SK-N-SH (cell line): ENCODE results near the gene GNG12. TPM values are rescaled to one million over a fixed set of nuclear protein-coding genes. Genes with fewer than 3 reads are reported as not detected.

Experiments
- CTCF ChIA-PET: fragments of 300-600, 350-600 bp; formaldehyde crosslinking; extraction: SDS; loops from one replicate; lab custom pipeline; 2021; lab: Yijun Ruan, JAX
- POLR2A ChIA-PET: fragments of 350-600 bp; sonication (Branson Sonifier 250); formaldehyde crosslinking; extraction: SDS; loops from one replicate; lab custom pipeline; 2020; ENCODE audit warnings: antibody characterized with exemption, inconsistent platforms; lab: Yijun Ruan, JAX
- DNase-seq: peaks from one replicate; pipeline ENCODE4 v3.0.0; 2012
- H2AFZ ChIP-seq: fragments of 200-600 bp; sonication (generic); 2 replicates; pipeline ENCODE4 v1.8.1; 2016; ENCODE audit warnings: antibody characterized with exemption, mild to moderate bottlenecking, low read depth
- H3F3A ChIP-seq: fragments of 200-600 bp; sonication (generic); replicated peaks from 2 replicates; pipeline ENCODE3; 2016; ENCODE audit warnings: antibody characterized with exemption, mild to moderate bottlenecking; ENCODE audit not compliant: insufficient read depth
- H3K27ac ChIP-seq, 2 experiments: fragments of 200-500 bp in 1 of 2; fragments of 200-600 bp in 1 of 2; sonication (Bioruptor generic) in 1 of 2; sonication (generic), shearing (Covaris generic) in 1 of 2; 2 replicates each; pipeline versions ENCODE4 v1.5.1 to v1.6.1; 2014 to 2016; ENCODE audit warnings: low read depth in 2 of 2, inconsistent platforms in 1 of 2, low read length in 1 of 2, mild to moderate bottlenecking in 1 of 2, mixed read lengths in 1 of 2
- H3K27me3 ChIP-seq: fragments of 200-600 bp; sonication (generic), shearing (Covaris generic); 2 replicates; pipeline ENCODE4 v1.6.1; 2016; ENCODE audit warnings: mixed run types; ENCODE audit not compliant: insufficient read depth
- H3K36me3 ChIP-seq, 2 experiments: fragments of 200-500 bp in 1 of 2; fragments of 200-600 bp in 1 of 2; sonication (Bioruptor generic) in 1 of 2; sonication (generic) in 1 of 2; replicated peaks in 1 of 2; 2 replicates each; pipeline versions ENCODE3 to v1.5.1; 2014 to 2016; ENCODE audit warnings: low read length in 1 of 2, mild to moderate bottlenecking in 1 of 2; ENCODE audit not compliant: insufficient read depth in 2 of 2, control insufficient read depth in 1 of 2
- H3K4me1 ChIP-seq, 2 experiments: fragments of 200-500 bp in 1 of 2; fragments of 200-600 bp in 1 of 2; sonication (Bioruptor generic) in 1 of 2; sonication (generic), shearing (Covaris generic) in 1 of 2; 2 replicates each; pipeline versions ENCODE4 v1.5.1 to v1.6.1; 2014 to 2016; ENCODE audit warnings: low read depth in 1 of 2, low read length in 1 of 2, mixed run types in 1 of 2; ENCODE audit not compliant: insufficient read depth in 2 of 2, control insufficient read depth in 1 of 2
- H3K4me2 ChIP-seq: fragments of 200-600 bp; sonication (generic), shearing (Covaris generic); 2 replicates; pipeline ENCODE4 v1.6.1; 2017; ENCODE audit warnings: mixed run types
- H3K4me3 ChIP-seq, 2 experiments: fragments of 200-500 bp in 1 of 2; fragments of 200-600 bp in 1 of 2; sonication (Bioruptor generic) in 1 of 2; sonication (generic), shearing (Covaris generic) in 1 of 2; 2 replicates each; pipeline versions ENCODE4 v1.5.1 to v1.8.1; 2014 to 2016; ENCODE audit warnings: low read depth in 2 of 2, inconsistent platforms in 1 of 2, low read length in 1 of 2, mild to moderate bottlenecking in 1 of 2, mixed read lengths in 1 of 2, moderate library complexity in 1 of 2
- H3K79me2 ChIP-seq: fragments of 200-600 bp; sonication (generic); 2 replicates; pipeline ENCODE4 v1.8.1; 2017; ENCODE audit warnings: mild to moderate bottlenecking; ENCODE audit not compliant: insufficient read depth
- H3K9ac ChIP-seq: fragments of 200-600 bp; sonication (generic); 2 replicates; pipeline ENCODE4 v1.6.1; 2017; ENCODE audit warnings: mixed run types
- H3K9me2 ChIP-seq: fragments of 200-600 bp; sonication (generic); 2 replicates; pipeline ENCODE4 v1.6.1; 2017; ENCODE audit warnings: mixed run types
- H3K9me3 ChIP-seq: fragments of 200-600 bp; sonication (generic); 2 replicates; pipeline ENCODE4 v1.6.1; 2017; ENCODE audit warnings: mixed run types, mild to moderate bottlenecking, moderate library complexity
- H4K20me1 ChIP-seq: fragments of 200-600 bp; sonication (generic); 2 replicates; pipeline ENCODE4 v1.6.1; 2017; ENCODE audit warnings: mild to moderate bottlenecking, mixed run types; ENCODE audit not compliant: insufficient read depth
- ELF1 ChIP-seq: IDR thresholded peaks from 2 replicates; pipeline ENCODE4 v1.4.0; 2012
- EP300 ChIP-seq, 2 experiments: IDR thresholded peaks; 2 replicates each; pipeline versions ENCODE4 v1.4.0 to v1.6.1; 2012; ENCODE audit warnings: borderline replicate concordance in 1 of 2, low read depth in 1 of 2, low read length in 1 of 2
- FOXJ3 ChIP-seq: sonication (generic); formaldehyde crosslinking; IDR thresholded peaks from 2 replicates; pipeline ENCODE4 v1.5.1; 2020; ENCODE audit warnings: mild to moderate bottlenecking, missing genetic modification reagents
- FOXM1 ChIP-seq: IDR thresholded peaks from 2 replicates; pipeline ENCODE4 v1.4.0; 2012; ENCODE audit warnings: low read depth, mild to moderate bottlenecking
- GABPA ChIP-seq: IDR thresholded peaks from 2 replicates; pipeline ENCODE4 v1.4.0; 2012; ENCODE audit warnings: low read depth, mild to moderate bottlenecking
- GATA2 ChIP-seq: sonication (generic); formaldehyde crosslinking; IDR thresholded peaks from 2 replicates; pipeline ENCODE4 v1.5.0; 2020; ENCODE audit warnings: mild to moderate bottlenecking, missing genetic modification reagents
- MEF2A ChIP-seq: IDR thresholded peaks from 2 replicates; pipeline ENCODE4 v1.4.0; 2012; ENCODE audit warnings: low read depth, borderline replicate concordance
- MXI1 ChIP-seq: IDR thresholded peaks from 2 replicates; pipeline ENCODE4 v1.6.1; 2012; ENCODE audit warnings: mild to moderate bottlenecking, low read depth, low read length, improper control_type of control experiment
- NFIC ChIP-seq: IDR thresholded peaks from 2 replicates; pipeline ENCODE4 v1.4.0; 2012; ENCODE audit warnings: borderline replicate concordance
- POLR2AphosphoS5 ChIP-seq: IDR thresholded peaks from 2 replicates; pipeline ENCODE4 v1.6.1; 2012; ENCODE audit warnings: low read depth, low read length
- RFX5 ChIP-seq: IDR thresholded peaks from 2 replicates; pipeline ENCODE4 v1.6.1; 2012; ENCODE audit warnings: mild to moderate bottlenecking, improper control_type of control experiment, low read length
- SIN3A ChIP-seq: IDR thresholded peaks from 2 replicates; pipeline ENCODE4 v1.6.1; 2012; ENCODE audit warnings: low read depth, mild to moderate bottlenecking, low read length, moderate library complexity, borderline replicate concordance
- TAF1 ChIP-seq: IDR thresholded peaks from 2 replicates; pipeline ENCODE4 v1.6.1; 2012; ENCODE audit warnings: low read depth, mild to moderate bottlenecking, low read length, moderate library complexity, borderline replicate concordance
- TCF12 ChIP-seq: IDR thresholded peaks from 2 replicates; pipeline ENCODE4 v1.4.0; 2012
- TEAD4 ChIP-seq: IDR thresholded peaks from 2 replicates; pipeline ENCODE4 v1.4.0; 2012; ENCODE audit warnings: mild to moderate bottlenecking, borderline replicate concordance; ENCODE audit not compliant: insufficient read depth
- WGBS: methylation state at CpG from one replicate; pipeline ENCODE4 v1.1.6; 2017; ENCODE audit warnings: low lambda C conversion rate; 5-methylcytosine and 5-hydroxymethylcytosine counted together
- polyA plus RNA-seq, 3 experiments: library from polyadenylated mRNA; depleted of rRNA; stranded (reverse); fragments of >200 nt; gene quantifications; 2 replicates each; pipeline ENCODE4 v1.2.3, GENCODE V29; 2012
- TF ChIP-seq, protein P1 (sequence below): IDR thresholded peaks from 2 replicates; pipeline ENCODE4 v1.4.0; 2012; ENCODE audit warnings: low read depth
- TF ChIP-seq, protein P2 (sequence below): IDR thresholded peaks from 2 replicates; pipeline ENCODE4 v1.4.0; 2012; ENCODE audit warnings: low read depth, borderline replicate concordance
- TF ChIP-seq, protein P3 (sequence below): fragments of 150-350 bp; IDR thresholded peaks from 2 replicates; pipeline ENCODE4 v1.6.1; 2016; ENCODE audit warnings: mild to moderate bottlenecking, low read depth, low read length
- TF ChIP-seq, protein P4 (sequence below): fragments of 150-350 bp; IDR thresholded peaks from 2 replicates; pipeline ENCODE4 v1.6.1; 2017; ENCODE audit warnings: antibody characterized with exemption, low read length, low read depth, borderline replicate concordance
- TF ChIP-seq, protein P5 (sequence below): fragments of 200-600 bp; sonication (generic); IDR thresholded peaks from 2 replicates; pipeline ENCODE4 v1.6.1; 2017; ENCODE audit warnings: antibody characterized with exemption, mild to moderate bottlenecking, moderate library complexity

Gene GNG12
- polyA plus RNA-seq, 1 of the 3 experiments (the other 2 are of a cell fraction), result 41.2 TPM

DNA sequence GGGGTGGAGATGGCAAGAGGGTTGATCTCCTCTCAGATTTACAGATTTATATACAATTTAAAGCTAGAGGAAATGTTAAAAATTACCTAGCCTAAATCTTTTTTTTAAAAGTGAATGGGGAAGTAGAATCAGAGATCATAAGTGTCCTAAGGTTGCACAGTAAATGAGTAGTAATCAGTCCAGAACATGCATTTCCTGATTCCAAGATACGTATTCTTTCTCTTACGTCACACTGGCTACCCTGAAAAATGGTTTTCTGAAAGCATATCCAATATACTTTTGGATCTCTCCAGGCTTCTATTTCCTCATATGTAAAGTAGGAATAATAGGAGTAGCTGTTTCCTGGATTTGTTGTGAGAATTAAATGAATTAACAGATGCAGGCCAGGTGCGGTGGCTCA lies 136.6 kb downstream of the GNG12 start:
- H3K36me3 ChIP-seq, result peaks cover 2 to 5% of the 10 kb centered on the region in 2 experiments

More for the DNA sequence above, 136.6 kb downstream of the GNG12 start:
- ChIA-PET CTCF (interaction anchor here (1.2 to 1.7 kb wide), 4 partner anchors 17 to 136 kb away, joined by 3 to 7 read pairs (median 4); no protein-coding TSS in a partner anchor), POLR2A (interaction anchor here (1.1 kb wide), 1 partner anchor 12 kb away, joined by 4 read pairs; the partner anchor contains the start of gene GADD45A)
- no peak overlapping the region for H2AFZ ChIP-seq
- H3K9me3 ChIP-seq, result no peaks in the 10 kb centered on the region
- no peak for DNase-seq
- no peak overlapping the region for H3K4me3 ChIP-seq
- H3K4me2 ChIP-seq, result no peak overlapping the region
- H3K27ac ChIP-seq, result no peak overlapping the region
- peaks cover 15% of the 10 kb centered on the region for H3F3A ChIP-seq
- H3K79me2 ChIP-seq, result no peaks in the 10 kb centered on the region
- peaks cover 0 to 7% of the 10 kb centered on the region in 2 experiments; a peak in 1 of 4 replicates for H3K4me1 ChIP-seq
- H3K27me3 ChIP-seq, result no peaks in the 10 kb centered on the region
- H3K9ac ChIP-seq, result no peak overlapping the region
- no peaks in the 10 kb centered on the region for H4K20me1 ChIP-seq
- no peaks in the 10 kb centered on the region for H3K9me2 ChIP-seq
- no peak for TF ChIP-seq NFIC
- TF ChIP-seq SIN3A, result no peak
- TF ChIP-seq ELF1, result no peak
- TF ChIP-seq, protein P1, sequence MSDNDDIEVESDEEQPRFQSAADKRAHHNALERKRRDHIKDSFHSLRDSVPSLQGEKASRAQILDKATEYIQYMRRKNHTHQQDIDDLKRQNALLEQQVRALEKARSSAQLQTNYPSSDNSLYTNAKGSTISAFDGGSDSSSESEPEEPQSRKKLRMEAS, result no peak
- TF ChIP-seq EP300 (IDR thresholded peaks at IDR 0.05; ENCODE audit: borderline replicate concordance in 1 of 2, low read depth in 1 of 2, low read length in 1 of 2), result no peak
- TF ChIP-seq TEAD4, result no peak
- no peak for TF ChIP-seq MEF2A
- TF ChIP-seq, protein P2, sequence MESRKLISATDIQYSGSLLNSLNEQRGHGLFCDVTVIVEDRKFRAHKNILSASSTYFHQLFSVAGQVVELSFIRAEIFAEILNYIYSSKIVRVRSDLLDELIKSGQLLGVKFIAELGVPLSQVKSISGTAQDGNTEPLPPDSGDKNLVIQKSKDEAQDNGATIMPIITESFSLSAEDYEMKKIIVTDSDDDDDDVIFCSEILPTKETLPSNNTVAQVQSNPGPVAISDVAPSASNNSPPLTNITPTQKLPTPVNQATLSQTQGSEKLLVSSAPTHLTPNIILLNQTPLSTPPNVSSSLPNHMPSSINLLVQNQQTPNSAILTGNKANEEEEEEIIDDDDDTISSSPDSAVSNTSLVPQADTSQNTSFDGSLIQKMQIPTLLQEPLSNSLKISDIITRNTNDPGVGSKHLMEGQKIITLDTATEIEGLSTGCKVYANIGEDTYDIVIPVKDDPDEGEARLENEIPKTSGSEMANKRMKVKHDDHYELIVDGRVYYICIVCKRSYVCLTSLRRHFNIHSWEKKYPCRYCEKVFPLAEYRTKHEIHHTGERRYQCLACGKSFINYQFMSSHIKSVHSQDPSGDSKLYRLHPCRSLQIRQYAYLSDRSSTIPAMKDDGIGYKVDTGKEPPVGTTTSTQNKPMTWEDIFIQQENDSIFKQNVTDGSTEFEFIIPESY, result no peak
- TF ChIP-seq, protein P3, sequence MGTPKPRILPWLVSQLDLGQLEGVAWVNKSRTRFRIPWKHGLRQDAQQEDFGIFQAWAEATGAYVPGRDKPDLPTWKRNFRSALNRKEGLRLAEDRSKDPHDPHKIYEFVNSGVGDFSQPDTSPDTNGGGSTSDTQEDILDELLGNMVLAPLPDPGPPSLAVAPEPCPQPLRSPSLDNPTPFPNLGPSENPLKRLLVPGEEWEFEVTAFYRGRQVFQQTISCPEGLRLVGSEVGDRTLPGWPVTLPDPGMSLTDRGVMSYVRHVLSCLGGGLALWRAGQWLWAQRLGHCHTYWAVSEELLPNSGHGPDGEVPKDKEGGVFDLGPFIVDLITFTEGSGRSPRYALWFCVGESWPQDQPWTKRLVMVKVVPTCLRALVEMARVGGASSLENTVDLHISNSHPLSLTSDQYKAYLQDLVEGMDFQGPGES, result no peak
- no peak for TF ChIP-seq GABPA
- no peak for TF ChIP-seq GATA2 (CRISPR knock-in tag)
- no peak for TF ChIP-seq FOXJ3
- TF ChIP-seq RFX5, result no peak
- TF ChIP-seq, protein P4, sequence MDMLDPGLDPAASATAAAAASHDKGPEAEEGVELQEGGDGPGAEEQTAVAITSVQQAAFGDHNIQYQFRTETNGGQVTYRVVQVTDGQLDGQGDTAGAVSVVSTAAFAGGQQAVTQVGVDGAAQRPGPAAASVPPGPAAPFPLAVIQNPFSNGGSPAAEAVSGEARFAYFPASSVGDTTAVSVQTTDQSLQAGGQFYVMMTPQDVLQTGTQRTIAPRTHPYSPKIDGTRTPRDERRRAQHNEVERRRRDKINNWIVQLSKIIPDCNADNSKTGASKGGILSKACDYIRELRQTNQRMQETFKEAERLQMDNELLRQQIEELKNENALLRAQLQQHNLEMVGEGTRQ, result no peak
- no peak for TF ChIP-seq TCF12
- TF ChIP-seq, protein P5, sequence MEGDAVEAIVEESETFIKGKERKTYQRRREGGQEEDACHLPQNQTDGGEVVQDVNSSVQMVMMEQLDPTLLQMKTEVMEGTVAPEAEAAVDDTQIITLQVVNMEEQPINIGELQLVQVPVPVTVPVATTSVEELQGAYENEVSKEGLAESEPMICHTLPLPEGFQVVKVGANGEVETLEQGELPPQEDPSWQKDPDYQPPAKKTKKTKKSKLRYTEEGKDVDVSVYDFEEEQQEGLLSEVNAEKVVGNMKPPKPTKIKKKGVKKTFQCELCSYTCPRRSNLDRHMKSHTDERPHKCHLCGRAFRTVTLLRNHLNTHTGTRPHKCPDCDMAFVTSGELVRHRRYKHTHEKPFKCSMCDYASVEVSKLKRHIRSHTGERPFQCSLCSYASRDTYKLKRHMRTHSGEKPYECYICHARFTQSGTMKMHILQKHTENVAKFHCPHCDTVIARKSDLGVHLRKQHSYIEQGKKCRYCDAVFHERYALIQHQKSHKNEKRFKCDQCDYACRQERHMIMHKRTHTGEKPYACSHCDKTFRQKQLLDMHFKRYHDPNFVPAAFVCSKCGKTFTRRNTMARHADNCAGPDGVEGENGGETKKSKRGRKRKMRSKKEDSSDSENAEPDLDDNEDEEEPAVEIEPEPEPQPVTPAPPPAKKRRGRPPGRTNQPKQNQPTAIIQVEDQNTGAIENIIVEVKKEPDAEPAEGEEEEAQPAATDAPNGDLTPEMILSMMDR, result no peak
- TF ChIP-seq POLR2AphosphoS5, result no peak
- TF ChIP-seq MXI1, result no peak
- no peak for TF ChIP-seq FOXM1
- no peak for TF ChIP-seq TAF1
- WGBS, result 97% methylated on average over 3 of the region's 3 CpGs
